Measurements from ENCODE around the gene OTOG. TPM values are rescaled to one million over a fixed set of nuclear protein-coding genes. Genes with fewer than 3 reads are reported as not detected.

Gene OTOG
- total and polyA plus RNA-seq, 2 experiments from 2014 or later, result not detected

GRCh38 chr11:17695454-17696441 is 148.7 kb downstream of the OTOG start:
- Histone ChIP-seq H4K20me1 (ENCODE audit: insufficient read depth) (no peaks in the 10 kb centered on the region), H3K4me3 (no peak overlapping the region), H3K9me3 (ENCODE audit: low read depth) (no peaks in the 10 kb centered on the region), H3K4me1 (ENCODE audit: insufficient read depth) (no peaks in the 10 kb centered on the region), H3K27me3 (replicated peaks; ENCODE audit: insufficient read depth) (peaks cover 48% of the 10 kb centered on the region), H3K36me3 (ENCODE audit: low read depth) (no peaks in the 10 kb centered on the region), H2AFZ (no peak overlapping the region), H3K27ac (no peak overlapping the region), H3F3A (ENCODE audit: insufficient read depth) (no peaks in the 10 kb centered on the region), H3K4me2 (ENCODE audit: unreplicated experiment) (no peak overlapping the region), H3K9me2 (ENCODE audit: insufficient read depth) (no peaks in the 10 kb centered on the region), H3K9ac (no peak overlapping the region), H3K79me2 (ENCODE audit: insufficient read depth) (no peaks in the 10 kb centered on the region)
- DNase-seq, result no peak
- TF ChIP-seq EZH2phosphoT487 (IDR thresholded peaks at IDR 0.05; ENCODE audit: insufficient read depth, low read depth) (no peak), EZH2 (IDR thresholded peaks at IDR 0.05; ENCODE audit: insufficient read depth, poor library complexity, severe bottlenecking) (no peak)
- WGBS, 2 experiments (ENCODE audit: low coverage in 1 of 2, low lambda C conversion rate in 2 of 2, missing lambda C conversion rate in 2 of 2), result 8% methylated on average over 23 to 41 of the region's 68 CpGs
- in situ Hi-C loops (cut with MboI), result no loop called here

- TF ChIP-seq EZH2 (IDR thresholded peaks at IDR 0.05; ENCODE audit: insufficient read depth, poor library complexity, severe bottlenecking) (no peak), EZH2phosphoT487 (IDR thresholded peaks at IDR 0.05; ENCODE audit: insufficient read depth, low read depth) (no peak)
Measured at GRCh38 chr11:17696741-17697140, 149.7 kb downstream of the OTOG start.

More at GRCh38 chr11:17696741-17697140, 149.7 kb downstream of the OTOG start:
- H3K4me3 ChIP-seq, result no peak overlapping the region
- no peaks in the 10 kb centered on the region for H3K9me3 ChIP-seq (ENCODE audit: low read depth)
- no peaks in the 10 kb centered on the region for H3K79me2 ChIP-seq (ENCODE audit: insufficient read depth)
- H3K9me2 ChIP-seq (ENCODE audit: insufficient read depth), result no peaks in the 10 kb centered on the region
- H3K27me3 ChIP-seq (replicated peaks; ENCODE audit: insufficient read depth), result peaks cover 47% of the 10 kb centered on the region
- no peak for DNase-seq
- no peaks in the 10 kb centered on the region for H3K4me1 ChIP-seq (ENCODE audit: insufficient read depth)
- H3F3A ChIP-seq (ENCODE audit: insufficient read depth), result no peaks in the 10 kb centered on the region
- no peak overlapping the region for H3K27ac ChIP-seq
- H2AFZ ChIP-seq, result no peak overlapping the region
- H3K4me2 ChIP-seq (ENCODE audit: unreplicated experiment), result no peak overlapping the region
- in situ Hi-C loops (cut with MboI), result no loop called here
- no peaks in the 10 kb centered on the region for H4K20me1 ChIP-seq (ENCODE audit: insufficient read depth)
- WGBS, 2 experiments (ENCODE audit: low coverage in 1 of 2, low lambda C conversion rate in 2 of 2, missing lambda C conversion rate in 2 of 2), result 40 to 44% methylated on average over 5 of the region's 5 CpGs
- H3K9ac ChIP-seq, result no peak overlapping the region
- H3K36me3 ChIP-seq (ENCODE audit: low read depth), result no peaks in the 10 kb centered on the region

Other genes starting within 250 kb of the OTOG start
- 1.3 and 5.1 TPM in 2 replicates for gene NCR3LG1, start 195.5 kb upstream of the OTOG start, total RNA-seq (2014; rRNA removed; shearing (Covaris generic))
- gene NCR3LG1, start 195.5 kb upstream of the OTOG start, polyA plus RNA-seq (2016; fragmentation: Nextera tagmentation; extraction: Ambion mirVana), result 0.83 and 1.0 TPM in 2 replicates
- not detected in 2 replicates for gene KCNJ11, start 158.6 kb upstream of the OTOG start, total RNA-seq (2014; rRNA removed; shearing (Covaris generic))
- gene KCNJ11, start 158.6 kb upstream of the OTOG start, polyA plus RNA-seq (2016; fragmentation: Nextera tagmentation; extraction: Ambion mirVana), result not detected in 2 replicates
- not detected in 2 replicates for gene ABCC8, start 70.4 kb upstream of the OTOG start, total RNA-seq (2014; rRNA removed; shearing (Covaris generic))
- gene ABCC8, start 70.4 kb upstream of the OTOG start, polyA plus RNA-seq (2016; fragmentation: Nextera tagmentation; extraction: Ambion mirVana), result not detected in 2 replicates
- not detected in 2 replicates for gene USH1C, start 2.8 kb upstream of the OTOG start, total RNA-seq (2014; rRNA removed; shearing (Covaris generic))
- gene USH1C, start 2.8 kb upstream of the OTOG start, polyA plus RNA-seq (2016; fragmentation: Nextera tagmentation; extraction: Ambion mirVana), result not detected in 2 replicates
- not detected in 2 replicates for gene MYOD1, start 172.3 kb downstream of the OTOG start, total RNA-seq (2014; rRNA removed; shearing (Covaris generic))
- not detected in 2 replicates for gene MYOD1, start 172.3 kb downstream of the OTOG start, polyA plus RNA-seq (2016; fragmentation: Nextera tagmentation; extraction: Ambion mirVana)
- gene KCNC1, start 187.5 kb downstream of the OTOG start, total RNA-seq (2014; rRNA removed; shearing (Covaris generic)), result not detected in 2 replicates
- not detected in 2 replicates for gene KCNC1, start 187.5 kb downstream of the OTOG start, polyA plus RNA-seq (2016; fragmentation: Nextera tagmentation; extraction: Ambion mirVana)

Data from GM23248 (cell line).